Middle frontal gyrus (tissue), 1 donor: ENCODE measurements around the gene ANKS3.

Experiments used
- DNase-seq: peaks from one replicate; pipeline ENCODE4 v3.0.0-alpha.2; 2015; ENCODE audit warnings: low spot score; ENCODE audit errors: extremely low spot score

Gene ANKS3, protein sequence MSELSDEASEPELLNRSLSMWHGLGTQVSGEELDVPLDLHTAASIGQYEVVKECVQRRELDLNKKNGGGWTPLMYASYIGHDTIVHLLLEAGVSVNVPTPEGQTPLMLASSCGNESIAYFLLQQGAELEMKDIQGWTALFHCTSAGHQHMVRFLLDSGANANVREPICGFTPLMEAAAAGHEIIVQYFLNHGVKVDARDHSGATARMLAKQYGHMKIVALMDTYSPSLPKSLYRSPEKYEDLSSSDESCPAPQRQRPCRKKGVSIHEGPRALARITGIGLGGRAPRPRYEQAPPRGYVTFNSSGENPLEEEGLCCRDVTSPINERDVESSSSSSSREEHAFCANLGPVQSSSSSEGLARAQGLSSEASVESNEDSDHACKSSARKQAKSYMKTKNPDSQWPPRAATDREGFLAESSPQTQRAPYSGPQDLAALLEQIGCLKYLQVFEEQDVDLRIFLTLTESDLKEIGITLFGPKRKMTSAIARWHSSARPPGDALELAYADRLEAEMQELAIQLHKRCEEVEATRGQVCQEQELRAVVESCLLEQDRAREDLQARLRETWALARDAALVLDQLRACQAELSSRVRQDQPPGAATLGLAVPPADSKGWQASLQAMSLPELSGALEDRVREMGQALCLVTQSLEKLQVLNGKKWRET

DNA sequence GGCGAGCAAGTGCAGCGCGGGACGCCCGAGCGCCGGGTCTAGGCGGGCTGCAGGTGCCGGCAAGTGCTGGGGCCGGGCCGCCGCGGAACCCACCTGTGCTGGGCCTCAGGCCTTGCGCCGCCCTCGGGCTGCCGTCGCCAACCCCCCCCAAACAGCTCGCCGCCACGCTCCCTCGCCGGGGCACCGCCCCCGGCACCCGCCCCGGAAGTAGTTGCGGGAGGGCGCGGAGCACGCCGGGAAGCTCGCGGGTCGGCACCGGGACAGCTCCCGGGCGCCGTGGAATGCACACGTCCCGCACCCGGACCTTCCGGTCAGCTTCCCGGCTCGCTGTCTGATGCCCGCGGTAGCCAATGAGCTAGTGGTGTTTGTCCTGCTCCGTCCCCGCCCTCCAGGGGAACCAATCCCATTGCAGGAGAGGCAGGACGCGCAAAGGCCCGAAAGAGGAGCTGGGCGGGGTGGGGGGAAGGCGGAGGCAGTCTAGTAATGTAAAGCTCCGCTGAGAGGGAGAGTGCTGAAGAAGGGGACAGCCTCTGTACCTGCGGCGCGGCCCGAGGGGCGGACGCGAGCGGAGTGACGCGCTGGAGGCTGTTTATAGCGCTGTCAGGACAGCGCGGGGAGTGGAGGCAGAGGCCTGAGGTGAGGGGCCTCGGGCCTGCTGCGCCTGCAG is at the start of gene ANKS3, which contains the start of gene DNAAF8:
TSS of gene ANKS3 (minus strand) at position 209 of the 667 bp plus-strand sequence. CDS start 4,122 bp downstream, outside the sequence.
TSS of gene DNAAF8 (plus strand) at position 475 of the 667 bp plus-strand sequence. CDS start 1,978 bp downstream, outside the sequence.
- DNase-seq, result peak; percentile 93

DNA sequence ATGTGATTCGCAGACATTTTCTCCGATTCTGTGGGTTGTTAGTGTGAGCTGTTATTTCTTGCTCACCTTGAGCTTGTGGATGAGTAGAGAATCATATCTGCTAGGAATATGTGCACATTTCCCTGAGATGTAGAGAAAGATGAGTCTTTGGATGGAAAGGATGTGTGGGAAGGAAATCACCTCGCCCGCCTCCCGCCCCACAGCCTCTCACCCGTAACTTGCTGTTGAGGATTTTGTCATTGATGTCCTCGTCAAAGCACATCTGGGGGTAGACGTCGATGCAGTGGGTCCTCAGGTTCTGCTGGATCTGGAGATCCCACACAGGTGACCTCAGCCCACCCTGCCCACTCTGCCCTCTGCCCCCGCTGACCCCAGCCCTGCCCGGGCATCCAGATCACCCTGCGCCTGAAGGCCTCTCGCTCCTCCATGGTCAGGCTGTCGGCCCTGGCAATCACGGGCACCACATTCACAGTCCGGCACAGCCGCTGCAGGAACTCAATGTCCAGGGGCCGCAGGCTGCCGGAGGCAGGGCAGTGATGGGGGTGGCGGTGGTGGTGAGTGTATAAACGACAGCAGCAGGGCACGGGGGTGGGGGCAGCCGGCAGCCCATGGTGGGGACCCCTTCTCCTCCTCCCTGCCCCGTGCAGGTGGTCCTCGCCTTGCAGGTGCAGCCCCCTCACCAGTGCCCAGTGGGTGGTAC is 49.3 kb upstream of the ANKS3 start:
- DNase-seq, result no peak

DNA sequence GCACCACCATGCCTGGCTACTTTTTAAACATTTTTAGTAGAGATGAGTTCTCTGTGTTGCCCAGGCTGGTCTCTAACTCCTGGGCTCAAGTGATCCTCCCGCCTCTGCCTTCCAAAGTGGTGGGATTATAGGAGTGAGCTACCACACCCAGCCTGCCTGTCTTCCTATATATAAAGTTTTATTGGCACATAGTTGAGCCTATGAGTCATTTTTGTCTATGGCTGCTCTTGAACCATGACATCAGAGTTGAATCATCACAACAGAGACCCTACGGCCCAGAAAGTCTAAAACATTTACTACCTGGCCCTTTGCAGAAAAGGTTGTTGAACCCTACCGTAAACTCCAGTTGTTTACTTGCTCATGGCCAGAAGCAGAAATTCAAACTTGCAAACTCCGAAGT is 46.2 kb upstream of the ANKS3 start:
- no peak for DNase-seq

DNA sequence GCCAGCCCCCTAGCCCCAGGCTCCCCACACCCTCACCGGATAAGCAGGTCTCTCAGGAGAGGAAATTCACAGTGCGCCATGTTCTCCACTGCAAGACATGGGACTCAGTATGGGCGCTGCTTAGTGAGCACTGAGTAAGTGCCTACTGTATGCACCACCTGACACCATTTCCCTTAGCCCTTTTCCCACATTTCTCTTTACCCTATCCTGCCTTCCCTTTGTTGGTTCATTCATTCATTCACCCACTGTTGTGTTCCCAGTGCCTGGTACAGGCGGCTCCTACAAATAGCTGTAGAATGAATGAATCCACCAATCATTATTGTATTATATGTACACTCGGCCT is 44.0 kb upstream of the ANKS3 start:
- no peak for DNase-seq

DNA sequence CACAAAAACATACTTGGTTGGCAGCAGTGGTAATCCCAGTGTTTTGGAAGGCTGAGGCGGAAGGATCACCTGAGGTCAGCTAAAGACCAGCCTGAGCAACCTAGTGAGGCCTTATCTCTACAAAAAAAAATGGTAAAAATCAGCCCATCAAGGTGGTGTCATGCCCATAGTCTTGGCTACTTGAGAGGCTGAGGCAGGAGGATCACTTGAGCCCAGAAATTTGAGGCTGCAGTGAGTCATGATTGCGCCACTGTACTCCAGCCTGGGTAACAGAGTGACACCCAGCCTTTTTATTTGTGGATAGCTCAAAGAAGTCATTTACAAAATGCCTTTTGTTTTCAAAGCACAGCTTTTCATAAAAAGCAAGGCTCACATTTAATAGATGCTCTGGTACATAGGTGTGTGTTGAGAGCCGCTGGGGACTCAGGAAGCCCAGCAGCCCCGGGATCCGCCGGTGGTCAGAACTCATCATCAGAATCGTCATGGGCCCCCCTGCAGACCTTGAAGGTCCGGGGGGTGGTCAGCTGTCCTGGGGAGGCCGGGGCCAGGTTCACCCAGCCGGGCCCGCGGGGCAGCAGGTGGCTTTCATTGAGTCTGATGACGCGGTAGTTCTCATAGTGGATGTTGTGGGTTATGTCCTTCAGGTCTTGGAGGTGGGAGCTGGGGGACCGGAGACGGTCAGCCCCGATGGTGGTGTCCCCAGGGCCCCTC is 43.4 kb upstream of the ANKS3 start:
- DNase-seq, result no peak

DNA sequence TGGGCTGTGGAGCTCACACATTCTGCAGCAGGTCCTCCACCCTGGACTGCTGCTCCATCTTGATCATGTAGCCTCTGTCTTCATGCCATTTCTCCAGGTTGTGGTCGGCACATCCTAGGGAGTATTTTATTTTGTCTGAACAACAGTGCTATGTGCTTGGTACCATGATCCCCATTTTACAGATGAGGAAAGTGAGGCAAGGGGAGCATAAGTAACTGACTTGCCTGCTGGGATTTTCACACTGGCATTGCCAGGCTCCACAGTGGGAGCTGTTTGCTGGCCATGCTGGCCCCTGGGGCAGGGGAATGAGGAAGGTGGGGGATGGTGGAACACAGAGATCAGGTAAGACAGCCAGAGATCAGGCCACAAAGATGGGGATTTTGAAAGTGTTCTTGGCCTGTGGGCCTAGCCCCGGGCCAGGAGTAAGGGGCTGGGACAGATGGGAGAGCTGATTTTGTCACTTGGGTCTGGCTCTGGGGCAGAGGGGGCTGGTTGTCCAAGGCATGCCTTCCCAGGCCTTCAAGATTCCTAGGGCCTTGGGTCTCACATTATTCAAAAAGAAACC is 42.2 kb upstream of the ANKS3 start:
- no peak for DNase-seq

DNA sequence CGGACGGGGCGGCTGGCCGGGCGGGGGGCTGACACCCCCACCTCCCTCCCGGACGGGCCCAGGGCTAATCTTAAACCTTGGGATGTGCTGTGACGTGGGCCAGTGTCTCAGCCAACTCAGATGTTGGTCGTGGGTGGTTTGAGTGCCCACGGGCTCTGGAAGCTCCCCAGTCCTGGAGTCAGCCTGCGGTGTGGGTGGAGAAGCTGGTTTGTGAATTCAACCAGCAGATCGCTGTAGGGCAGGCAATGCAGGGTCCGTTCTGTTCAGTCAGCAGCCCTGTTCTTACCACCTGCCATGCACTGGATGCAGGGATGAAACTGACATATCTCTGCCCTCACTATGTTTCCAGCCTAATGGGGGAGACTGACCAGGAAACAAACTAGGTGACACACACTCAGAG is 40.9 kb upstream of the ANKS3 start:
- DNase-seq, result no peak

DNA sequence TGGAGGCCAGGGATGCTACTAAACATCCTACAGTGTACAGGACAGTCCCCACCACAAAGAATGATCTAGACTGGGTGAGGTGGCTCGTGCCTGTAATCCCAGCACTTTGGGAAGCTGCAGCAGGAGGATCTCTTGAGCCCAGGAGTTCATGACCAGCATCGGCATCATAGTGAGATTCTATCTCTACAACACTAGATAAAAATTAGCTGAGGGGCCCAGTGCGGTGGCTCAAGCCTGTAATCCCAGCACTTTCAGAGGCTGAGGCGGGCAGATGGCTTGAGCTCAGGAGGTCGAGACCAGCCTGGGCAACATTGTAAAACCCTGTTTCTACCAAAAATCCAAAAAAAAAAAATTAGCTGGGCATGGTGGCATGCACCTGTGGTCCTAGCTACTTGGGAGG is 38.3 kb upstream of the ANKS3 start:
- DNase-seq, result no peak

DNA sequence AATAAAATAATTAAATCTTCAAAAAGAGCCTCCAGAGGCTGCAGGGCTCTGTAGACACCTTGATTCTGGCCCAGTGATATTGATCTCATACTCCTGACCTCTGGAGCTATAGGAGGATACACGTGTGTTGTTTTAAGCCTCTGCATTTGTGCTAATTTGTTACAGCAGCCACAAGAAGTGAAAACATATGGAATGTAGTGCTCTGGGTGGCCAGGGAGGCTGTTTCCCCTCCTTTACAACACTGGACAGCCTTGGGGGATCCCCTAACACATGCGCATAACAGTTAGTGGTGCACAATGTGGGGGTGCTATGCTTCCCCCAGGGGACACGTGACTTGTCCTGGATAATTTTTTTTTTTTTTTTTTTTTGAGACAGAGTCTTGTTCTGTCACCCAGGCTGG is 37.6 kb upstream of the ANKS3 start:
- DNase-seq, result no peak

DNA sequence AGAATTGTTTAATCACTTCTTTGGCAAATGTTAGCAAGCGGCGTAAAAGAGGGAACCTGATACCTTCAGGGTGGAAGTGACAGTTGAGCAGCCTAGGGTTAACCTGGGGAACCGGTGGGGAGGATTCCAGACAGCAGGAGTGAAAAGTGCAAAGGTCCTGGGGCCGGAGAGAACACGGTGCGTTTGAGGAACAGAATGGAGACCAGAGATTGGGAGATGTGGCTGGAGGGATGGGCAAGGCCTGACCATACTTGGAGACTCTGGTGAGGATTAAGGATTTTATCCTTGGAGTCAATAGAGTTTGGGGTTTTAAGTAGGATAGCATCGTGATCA is 35.2 kb upstream of the ANKS3 start:
- no peak for DNase-seq

DNA sequence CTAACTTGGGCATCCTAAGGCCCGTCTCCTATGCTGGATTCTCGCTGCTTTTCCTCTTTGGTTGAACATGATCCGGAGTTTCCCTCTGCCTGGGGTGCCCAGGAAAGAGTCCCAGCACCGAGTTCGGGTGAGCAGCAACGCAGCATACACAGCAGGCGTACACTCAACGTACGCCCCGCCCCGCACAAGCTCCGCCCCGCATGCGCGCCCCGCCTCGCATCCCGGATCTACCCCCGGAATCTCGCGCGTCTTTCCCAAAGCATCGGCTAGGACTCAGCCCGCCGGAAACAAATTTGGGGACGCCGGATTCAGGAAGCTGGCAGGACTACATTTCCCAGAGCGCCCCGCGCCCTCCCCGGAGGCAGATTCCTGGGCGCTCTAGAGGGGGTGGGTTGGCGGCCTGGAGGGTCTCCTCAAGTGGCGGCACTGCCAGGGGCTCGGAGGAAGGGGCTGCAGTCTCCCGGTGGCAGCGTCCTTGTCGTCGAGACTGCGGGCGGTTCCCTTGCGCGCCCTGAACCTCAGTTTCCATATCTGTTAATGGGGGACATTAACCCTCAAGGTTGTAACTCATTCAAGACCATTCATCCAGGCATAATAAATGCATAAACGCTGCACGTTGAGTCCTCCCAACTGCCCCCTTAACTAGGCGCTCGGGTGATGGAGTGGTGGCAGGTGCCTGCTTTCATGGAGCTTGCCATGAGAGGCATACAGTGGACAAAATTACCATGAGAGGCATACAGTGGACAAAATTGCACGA is 34.7 kb upstream of the ANKS3 start:
- peak; percentile 95 for DNase-seq

DNA sequence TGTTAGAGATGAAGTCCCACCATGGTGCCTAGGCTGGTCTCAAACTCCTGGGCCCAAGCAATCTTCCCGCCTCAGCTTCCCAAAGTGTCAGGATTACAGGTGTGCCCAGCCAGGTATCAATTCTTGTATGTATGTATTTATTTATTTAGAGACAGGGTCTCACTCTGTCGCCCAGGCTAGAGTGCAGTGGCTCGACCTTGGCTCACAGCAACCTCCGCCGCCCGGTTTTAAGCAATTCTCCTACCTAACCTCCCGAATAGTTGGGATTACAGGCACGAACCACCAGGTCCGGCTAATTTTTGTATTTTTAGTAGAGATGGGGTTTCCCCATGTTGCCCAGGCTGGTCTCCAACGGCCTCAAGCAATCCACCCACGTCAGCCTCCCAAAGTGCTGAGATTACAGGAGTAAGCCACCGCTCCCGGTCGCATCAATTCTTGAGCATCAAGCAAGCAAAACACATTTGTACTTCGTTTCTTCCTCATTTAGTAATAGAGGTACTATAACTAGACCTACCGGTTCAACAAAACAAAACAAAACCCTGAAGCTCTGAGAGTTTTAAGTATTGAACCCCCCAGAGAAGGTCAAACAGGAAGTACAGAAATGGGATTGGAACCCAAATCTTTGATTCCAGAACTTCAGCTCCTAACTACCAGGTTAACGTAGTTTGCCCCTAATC is 33.9 kb upstream of the ANKS3 start:
- no peak for DNase-seq

DNA sequence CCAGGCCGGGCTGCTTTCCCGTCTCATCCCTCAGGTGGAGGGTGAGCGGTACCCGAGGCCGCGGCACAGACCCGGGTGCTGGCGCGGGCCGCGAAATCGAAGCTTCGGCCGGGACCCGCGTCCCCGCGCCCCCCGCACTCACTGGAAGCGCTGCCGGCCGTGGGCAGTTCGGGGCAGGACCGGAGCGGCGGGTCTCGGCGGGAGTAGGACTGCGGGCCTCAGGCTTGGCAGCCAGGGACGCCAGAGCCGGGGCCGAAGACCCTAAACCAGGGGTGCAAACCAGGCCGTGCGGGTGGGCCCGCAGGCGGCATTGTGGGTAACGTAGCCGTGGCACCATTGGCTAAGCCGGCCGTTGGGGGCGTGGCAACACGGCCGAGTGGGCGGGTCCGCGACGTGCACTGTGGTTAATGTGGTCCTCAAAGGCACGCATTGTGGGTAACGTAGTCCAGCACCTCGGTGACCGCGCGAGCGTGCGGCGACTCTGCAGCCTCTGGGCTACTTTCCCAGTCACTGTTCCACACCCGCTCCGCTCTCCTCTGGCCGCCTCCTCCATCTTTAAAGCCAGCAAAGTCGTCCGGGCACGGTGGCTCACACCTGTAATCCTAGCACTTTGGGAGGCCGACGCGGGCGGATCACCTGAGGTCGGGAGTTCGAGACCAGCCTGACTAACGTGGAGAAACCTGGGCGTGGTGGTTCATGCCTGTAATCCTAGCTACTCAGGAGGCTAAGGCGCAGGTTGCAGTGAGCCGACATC is 33.0 kb upstream of the ANKS3 start, which contains the start of gene ZNF500:
TSS of gene ZNF500 (minus strand) at position 288 of the 754 bp plus-strand sequence. CDS start 1,184 bp downstream, outside the sequence.
- DNase-seq, result peak; percentile 95

DNA sequence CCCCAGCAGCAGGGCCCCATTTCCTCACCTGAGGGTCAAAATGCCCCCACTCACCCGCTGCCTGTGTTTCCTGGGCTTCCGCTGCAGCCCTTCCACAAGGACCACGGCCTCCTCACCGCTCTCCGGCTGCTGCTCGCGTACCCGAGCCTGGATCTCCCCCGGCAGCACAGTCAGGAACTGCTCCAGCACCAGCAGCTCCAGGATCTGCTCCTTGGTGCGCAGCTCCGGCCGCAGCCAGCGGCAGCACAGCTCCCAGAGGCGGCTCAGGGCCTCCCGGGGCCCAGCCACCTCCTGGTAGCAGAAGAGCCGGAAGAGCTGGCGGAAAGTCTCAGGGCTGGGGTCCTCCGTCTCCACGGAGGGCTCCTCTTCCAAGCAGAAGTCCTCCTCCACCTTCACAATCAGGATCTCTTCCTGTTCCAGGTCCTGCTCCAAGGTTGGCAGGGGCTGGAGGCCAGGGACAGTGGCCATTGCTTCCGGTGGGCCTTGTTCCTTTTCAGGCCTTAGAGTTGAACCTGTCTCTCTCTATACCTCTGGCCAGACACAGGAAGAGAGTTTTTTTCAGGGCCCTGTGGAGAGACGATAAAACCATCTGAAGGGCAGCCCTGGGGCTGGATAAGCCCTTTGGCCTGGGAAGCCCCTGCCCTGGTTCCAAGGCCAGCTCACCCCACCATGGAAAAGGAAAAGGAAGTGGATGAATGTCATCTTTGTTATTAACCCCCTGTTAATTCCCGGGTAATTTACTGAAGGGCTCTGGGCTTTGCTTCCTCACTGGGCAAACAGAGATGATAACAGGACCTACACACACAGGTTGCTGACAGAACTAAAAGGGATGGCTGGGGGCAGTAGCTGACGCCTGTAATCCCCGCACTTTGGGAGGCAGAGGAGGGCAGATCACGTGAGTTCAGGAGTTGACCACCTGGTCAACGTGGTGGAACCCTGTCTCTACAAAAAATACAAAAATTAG is 31.7 kb upstream of the ANKS3 start:
- no peak for DNase-seq

DNA sequence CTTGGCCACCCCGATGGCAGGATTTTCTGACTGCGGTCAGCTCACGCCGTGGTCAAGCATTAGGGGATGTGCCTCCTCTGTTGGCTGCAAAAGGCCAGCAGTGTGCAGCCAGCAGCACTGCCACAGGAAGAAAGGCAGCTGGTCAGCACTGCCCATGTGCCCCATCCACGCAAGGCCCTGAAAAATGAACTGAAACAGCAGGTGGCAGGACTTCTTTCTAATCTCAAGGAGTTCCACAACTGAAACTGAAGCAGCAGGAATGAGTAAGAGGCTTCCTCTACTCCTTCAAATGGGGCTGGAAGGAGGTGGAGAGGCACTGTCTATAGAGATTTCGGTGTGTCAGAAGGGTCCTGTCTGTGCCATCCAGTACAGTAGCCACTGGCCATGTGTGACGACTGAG is 29.7 kb upstream of the ANKS3 start:
- no peak for DNase-seq

DNA sequence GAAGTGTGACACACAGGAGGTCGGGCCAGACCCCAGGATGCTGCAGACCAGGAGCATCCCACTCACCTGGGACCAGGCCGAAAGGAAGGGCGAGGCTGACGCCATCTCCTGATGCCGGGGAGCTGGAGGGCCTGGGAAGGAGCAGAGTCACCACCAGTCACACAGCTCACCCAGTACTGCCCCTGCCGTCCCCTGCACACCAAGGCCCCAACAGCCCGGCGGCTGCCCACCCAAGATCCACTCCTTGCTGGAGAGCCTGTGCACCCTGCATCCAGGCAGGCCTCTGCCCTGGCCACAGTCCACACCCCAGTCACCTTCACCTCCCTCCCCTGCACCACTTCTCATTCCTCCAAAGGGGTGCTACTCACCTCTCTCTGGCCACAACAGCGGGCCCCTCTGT is 28.1 kb upstream of the ANKS3 start:
- DNase-seq, result no peak

DNA sequence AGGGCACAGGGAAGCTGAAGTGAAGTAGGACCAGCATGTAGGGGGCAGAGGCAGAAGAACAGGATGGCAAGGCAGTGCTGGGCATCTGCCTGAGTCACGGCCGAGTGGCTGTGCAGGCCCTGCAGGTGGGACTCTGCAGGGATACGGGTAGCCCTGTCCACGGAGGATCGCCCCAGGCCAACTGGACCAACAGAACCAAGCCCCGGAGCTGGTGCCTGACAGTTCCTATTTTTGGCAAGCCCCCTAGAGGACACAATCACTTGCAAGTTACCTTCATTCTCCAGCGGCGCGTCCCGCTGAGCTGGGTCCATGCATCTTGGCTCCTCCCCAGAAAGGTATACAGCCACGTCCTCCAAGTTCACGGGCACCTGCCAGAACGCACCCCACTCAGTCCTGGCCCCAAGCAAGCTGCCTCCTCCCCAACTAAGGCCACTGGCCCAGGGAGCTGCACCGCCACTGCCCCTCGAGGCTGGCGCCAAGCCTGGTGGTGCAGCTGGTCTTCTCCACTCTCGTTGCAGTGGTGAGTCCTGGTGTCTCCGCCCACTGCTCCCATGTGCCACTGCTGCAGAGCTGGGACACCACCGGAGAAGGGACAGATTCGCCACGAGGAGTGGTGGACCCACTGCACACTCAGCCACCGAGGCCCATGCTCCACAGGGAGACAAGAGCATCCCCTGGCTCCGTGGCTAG is 26.3 kb upstream of the ANKS3 start:
- DNase-seq, result no peak
